Ishikawa (cell line): ENCODE measurements around the gene EYS.

Experiments
- CEBPB ChIP-seq: IDR thresholded peaks from 2 replicates; pipeline ENCODE4 v1.6.1; 2012
- CREB1 ChIP-seq: IDR thresholded peaks from 2 replicates; pipeline ENCODE4 v1.6.1; 2012; ENCODE audit warnings: low read depth
- EGR1 ChIP-seq: IDR thresholded peaks from 2 replicates; pipeline ENCODE4 v1.6.1; 2012
- EP300 ChIP-seq: IDR thresholded peaks from 2 replicates; pipeline ENCODE4 v1.6.1; 2012; ENCODE audit warnings: borderline replicate concordance
- FOXM1 ChIP-seq: IDR thresholded peaks from 2 replicates; pipeline ENCODE4 v1.6.1; 2012; ENCODE audit warnings: low read depth, borderline replicate concordance
- NFIC ChIP-seq: IDR thresholded peaks from 2 replicates; pipeline ENCODE4 v1.6.1; 2012
- RAD21 ChIP-seq: IDR thresholded peaks from 2 replicates; pipeline ENCODE4 v1.6.1; 2012; ENCODE audit warnings: low read depth
- TAF1 ChIP-seq: IDR thresholded peaks from 2 replicates; pipeline ENCODE4 v1.6.1; 2012; ENCODE audit warnings: low read depth, mild to moderate bottlenecking
- TCF12 ChIP-seq: IDR thresholded peaks from 2 replicates; pipeline ENCODE4 v1.6.1; 2012; ENCODE audit warnings: low read depth
- TEAD4 ChIP-seq: IDR thresholded peaks from 2 replicates; pipeline ENCODE4 v1.6.1; 2012
- YY1 ChIP-seq: IDR thresholded peaks from 2 replicates; pipeline ENCODE4 v1.6.1; 2012; ENCODE audit warnings: low read depth
- ZBTB7A ChIP-seq: IDR thresholded peaks from 2 replicates; pipeline ENCODE4 v1.6.1; 2012; ENCODE audit warnings: low read depth
- TF ChIP-seq, protein P1 (sequence below): IDR thresholded peaks from 2 replicates; pipeline ENCODE4 v1.6.1; 2012
- TF ChIP-seq, protein P2 (sequence below): IDR thresholded peaks from 2 replicates; pipeline ENCODE4 v1.6.1; 2012; ENCODE audit warnings: low read depth, mild to moderate bottlenecking
- TF ChIP-seq, protein P3 (sequence below): IDR thresholded peaks from 2 replicates; pipeline ENCODE4 v1.6.1; 2012

EYS gene

DNA sequence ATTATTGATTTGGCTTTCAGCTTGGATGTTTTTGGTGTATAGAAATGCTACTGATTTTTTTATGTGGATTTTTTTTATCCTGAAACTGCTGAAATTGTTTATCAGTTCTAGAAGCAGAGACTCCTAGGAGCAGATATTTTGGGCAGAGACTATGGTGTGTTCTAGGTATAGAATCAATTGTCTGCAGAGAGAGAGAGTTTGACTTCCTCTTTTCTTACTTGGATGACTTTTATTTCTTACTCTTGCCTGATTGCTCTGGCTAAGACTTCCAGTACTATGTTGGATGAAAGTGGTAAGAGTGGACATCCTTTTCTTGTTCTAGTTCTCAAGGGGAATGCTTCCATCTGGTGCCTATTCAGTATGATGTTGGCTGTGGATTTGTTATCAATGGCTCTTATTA is 1700.8 kb downstream of the EYS start:
- TF ChIP-seq CREB1 (no peak), TAF1 (no peak), YY1 (no peak), EP300 (no peak), CEBPB (no peak), ZBTB7A (no peak)
- TF ChIP-seq, protein P1, sequence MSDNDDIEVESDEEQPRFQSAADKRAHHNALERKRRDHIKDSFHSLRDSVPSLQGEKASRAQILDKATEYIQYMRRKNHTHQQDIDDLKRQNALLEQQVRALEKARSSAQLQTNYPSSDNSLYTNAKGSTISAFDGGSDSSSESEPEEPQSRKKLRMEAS = no peak

DNA sequence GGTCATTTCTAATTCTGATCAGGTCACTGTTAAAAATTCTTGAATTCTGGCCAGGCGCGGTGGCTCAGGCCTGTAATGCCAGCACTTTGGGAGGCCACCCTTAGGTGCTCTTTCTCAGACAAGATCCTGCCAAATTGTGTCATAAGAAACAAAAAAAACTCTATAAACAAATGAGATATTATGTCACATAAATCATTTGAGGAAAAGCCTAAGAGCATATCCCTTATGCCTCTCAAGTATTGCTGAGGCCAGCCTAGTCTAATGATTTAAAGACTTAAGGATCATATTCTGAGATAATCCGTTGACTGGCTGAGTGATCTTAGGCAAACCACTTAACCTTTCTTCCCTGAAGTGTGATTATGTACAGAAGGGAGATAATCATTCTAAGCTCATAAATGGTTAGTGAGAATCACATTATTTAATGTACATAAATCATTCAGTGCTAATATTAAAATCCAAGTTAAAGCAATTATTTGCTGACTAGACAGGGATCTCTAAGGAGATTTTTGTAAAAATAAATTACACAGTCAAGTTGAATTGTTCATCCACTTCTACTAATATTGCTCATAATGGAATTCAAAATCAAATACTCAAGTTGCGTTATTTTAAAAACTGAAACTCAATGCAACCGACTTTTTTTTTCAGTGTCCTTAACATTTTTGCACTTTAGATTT is 1706.1 kb downstream of the EYS start:
- TF ChIP-seq RAD21 (no peak), TEAD4 (no peak), YY1 (no peak), CREB1 (no peak), EGR1 (no peak), FOXM1 (no peak), EP300 (no peak), ZBTB7A (no peak), NFIC (no peak), CEBPB (no peak), TAF1 (no peak), TCF12 (no peak)
- TF ChIP-seq, protein P2, sequence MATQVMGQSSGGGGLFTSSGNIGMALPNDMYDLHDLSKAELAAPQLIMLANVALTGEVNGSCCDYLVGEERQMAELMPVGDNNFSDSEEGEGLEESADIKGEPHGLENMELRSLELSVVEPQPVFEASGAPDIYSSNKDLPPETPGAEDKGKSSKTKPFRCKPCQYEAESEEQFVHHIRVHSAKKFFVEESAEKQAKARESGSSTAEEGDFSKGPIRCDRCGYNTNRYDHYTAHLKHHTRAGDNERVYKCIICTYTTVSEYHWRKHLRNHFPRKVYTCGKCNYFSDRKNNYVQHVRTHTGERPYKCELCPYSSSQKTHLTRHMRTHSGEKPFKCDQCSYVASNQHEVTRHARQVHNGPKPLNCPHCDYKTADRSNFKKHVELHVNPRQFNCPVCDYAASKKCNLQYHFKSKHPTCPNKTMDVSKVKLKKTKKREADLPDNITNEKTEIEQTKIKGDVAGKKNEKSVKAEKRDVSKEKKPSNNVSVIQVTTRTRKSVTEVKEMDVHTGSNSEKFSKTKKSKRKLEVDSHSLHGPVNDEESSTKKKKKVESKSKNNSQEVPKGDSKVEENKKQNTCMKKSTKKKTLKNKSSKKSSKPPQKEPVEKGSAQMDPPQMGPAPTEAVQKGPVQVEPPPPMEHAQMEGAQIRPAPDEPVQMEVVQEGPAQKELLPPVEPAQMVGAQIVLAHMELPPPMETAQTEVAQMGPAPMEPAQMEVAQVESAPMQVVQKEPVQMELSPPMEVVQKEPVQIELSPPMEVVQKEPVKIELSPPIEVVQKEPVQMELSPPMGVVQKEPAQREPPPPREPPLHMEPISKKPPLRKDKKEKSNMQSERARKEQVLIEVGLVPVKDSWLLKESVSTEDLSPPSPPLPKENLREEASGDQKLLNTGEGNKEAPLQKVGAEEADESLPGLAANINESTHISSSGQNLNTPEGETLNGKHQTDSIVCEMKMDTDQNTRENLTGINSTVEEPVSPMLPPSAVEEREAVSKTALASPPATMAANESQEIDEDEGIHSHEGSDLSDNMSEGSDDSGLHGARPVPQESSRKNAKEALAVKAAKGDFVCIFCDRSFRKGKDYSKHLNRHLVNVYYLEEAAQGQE = no peak
- TF ChIP-seq, protein P1 = no peak
- TF ChIP-seq, protein P3, sequence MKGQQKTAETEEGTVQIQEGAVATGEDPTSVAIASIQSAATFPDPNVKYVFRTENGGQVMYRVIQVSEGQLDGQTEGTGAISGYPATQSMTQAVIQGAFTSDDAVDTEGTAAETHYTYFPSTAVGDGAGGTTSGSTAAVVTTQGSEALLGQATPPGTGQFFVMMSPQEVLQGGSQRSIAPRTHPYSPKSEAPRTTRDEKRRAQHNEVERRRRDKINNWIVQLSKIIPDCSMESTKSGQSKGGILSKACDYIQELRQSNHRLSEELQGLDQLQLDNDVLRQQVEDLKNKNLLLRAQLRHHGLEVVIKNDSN = no peak

DNA sequence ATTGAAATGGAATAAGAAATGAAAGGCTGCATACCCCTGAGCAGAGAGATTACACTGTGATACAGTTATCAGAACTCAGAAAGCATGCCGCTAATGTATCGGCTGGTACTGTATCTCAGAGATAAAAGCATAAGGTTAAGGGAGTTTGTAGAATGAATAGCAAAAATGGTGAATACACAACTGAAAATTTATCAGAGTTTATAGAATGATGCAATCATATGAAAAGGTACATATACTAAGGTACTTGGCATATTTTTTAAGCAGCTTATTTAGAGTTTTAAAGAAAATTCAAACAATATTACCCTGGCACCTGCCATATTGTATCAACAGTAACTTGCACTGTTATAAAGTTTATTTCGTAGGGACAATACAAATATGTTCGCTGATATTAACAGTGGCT is 1707.4 kb downstream of the EYS start:
- TF ChIP-seq TEAD4 = no peak
- no peak for TF ChIP-seq RAD21
- TF ChIP-seq TAF1 = no peak
- no peak for TF ChIP-seq EGR1
- TF ChIP-seq, protein P1 = no peak
- no peak for TF ChIP-seq CREB1
- no peak for TF ChIP-seq ZBTB7A
- no peak for TF ChIP-seq YY1
- TF ChIP-seq, protein P2 = no peak

DNA sequence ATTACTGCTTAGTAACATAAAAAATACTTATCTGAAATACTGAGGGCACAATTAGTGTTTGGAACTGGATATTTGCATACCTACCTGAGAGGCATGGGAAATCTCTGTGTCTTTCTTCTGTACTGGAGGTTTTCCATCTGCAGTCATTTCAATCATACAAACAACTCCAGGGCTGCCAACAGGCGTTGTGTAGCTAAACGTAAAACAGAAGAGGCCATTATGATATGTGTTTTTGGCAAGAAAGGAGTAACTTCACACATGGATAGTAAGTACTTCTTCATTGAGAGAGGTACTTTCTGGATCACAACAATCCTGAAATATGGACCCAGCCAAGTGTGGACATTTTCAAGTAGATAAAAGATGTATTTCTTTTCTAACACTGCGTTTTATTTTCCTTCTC is 1708.0 kb downstream of the EYS start:
- TF ChIP-seq RAD21 (no peak), FOXM1 (no peak), TAF1 (no peak), EP300 (no peak), ZBTB7A (no peak), NFIC (no peak), CEBPB (no peak), CREB1 (no peak), EGR1 (no peak), TEAD4 (no peak), TCF12 (no peak), YY1 (no peak)
- TF ChIP-seq, protein P3 = no peak
- TF ChIP-seq, protein P2 = no peak
- TF ChIP-seq, protein P1 = no peak
